ENCODE data around the gene RPL22.

DNA sequence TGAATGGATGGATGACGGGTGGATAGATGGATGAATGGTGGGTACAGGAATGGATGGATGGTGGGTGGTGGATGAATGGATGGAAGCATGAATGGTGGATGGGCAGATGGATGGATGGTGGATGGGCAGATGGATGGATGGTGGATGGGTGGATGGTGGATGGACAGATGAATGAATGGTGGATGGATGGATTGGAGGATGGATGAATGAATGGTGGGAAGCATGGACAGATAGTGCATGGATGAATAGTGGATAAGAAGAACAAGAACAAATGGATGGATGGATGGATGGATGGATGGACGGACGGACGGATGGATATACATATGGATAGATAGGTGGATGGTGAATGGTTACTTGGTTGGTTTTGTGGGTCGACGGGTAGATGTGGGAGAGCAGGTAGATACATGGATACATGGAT lies 24.0 kb downstream of the RPL22 start:
- TF ChIP-seq, protein P1, sequence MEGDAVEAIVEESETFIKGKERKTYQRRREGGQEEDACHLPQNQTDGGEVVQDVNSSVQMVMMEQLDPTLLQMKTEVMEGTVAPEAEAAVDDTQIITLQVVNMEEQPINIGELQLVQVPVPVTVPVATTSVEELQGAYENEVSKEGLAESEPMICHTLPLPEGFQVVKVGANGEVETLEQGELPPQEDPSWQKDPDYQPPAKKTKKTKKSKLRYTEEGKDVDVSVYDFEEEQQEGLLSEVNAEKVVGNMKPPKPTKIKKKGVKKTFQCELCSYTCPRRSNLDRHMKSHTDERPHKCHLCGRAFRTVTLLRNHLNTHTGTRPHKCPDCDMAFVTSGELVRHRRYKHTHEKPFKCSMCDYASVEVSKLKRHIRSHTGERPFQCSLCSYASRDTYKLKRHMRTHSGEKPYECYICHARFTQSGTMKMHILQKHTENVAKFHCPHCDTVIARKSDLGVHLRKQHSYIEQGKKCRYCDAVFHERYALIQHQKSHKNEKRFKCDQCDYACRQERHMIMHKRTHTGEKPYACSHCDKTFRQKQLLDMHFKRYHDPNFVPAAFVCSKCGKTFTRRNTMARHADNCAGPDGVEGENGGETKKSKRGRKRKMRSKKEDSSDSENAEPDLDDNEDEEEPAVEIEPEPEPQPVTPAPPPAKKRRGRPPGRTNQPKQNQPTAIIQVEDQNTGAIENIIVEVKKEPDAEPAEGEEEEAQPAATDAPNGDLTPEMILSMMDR (IDR thresholded peaks at IDR 0.05) = no peak
- no peak for TF ChIP-seq POLR2A (IDR thresholded peaks at IDR 0.05)

Data from esophagus squamous epithelium (tissue), 4 donors.